ENCODE results near the gene TEX2. TPM values are rescaled to one million over a fixed set of nuclear protein-coding genes. Genes with fewer than 3 reads are reported as not detected.

Gene TEX2
- polyA plus RNA-seq, 1 of the 3 experiments (the other 2 are of a cell fraction), result 24.0 TPM

DNA sequence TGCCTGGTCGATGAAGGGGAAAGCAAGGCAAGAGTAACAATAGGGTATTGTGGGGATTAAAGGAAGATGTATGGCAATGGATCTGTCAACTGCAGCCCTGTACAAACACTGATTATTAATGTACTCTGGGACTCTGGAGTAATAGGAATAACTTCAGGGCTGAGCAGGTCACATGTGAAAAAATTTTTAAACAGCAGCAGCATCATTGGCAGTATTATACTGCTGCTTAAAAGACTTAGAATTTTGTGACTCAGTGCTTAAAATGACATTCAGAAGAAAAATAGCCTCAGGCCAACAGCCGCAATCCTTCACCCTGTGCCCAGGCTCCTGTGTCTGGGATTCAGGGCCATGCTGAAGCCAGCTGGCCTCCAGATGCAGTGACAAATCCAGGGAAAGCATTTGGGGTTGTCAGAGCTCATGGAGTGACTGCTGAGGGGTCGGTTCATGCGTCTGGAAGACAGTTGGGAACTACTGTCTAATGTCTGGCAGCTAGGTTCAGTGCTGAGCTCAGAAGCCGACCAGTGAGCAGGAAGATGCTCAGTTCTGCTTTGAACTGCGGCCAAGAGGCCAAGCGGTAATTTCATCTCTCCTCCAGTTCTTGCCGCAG is 22.2 kb downstream of the TEX2 start (continued):
- TF ChIP-seq TAF1 (IDR thresholded peaks at IDR 0.05; ENCODE audit: borderline replicate concordance, low read depth, low read length) (peak; percentile 40; the same call in 1 of the 2 replicates), NRF1 (IDR thresholded peaks at IDR 0.05; ENCODE audit: low read depth, low read length) (no peak), FOSL2 (IDR thresholded peaks at IDR 0.05; ENCODE audit: borderline replicate concordance, low read depth) (peak; percentile 87), GATA2 (CRISPR knock-in tag; IDR thresholded peaks at IDR 0.05) (peak; percentile 48), EP300 (IDR thresholded peaks at IDR 0.05; ENCODE audit: borderline replicate concordance in 1 of 2, low read depth in 1 of 2, low read length in 1 of 2) (peak; percentile 51 to 91; a peak in 3 of 4 replicates), POLR2AphosphoS5 (IDR thresholded peaks at IDR 0.05; ENCODE audit: low read depth, low read length) (peak; percentile 95), CHD2 (IDR thresholded peaks at IDR 0.05; ENCODE audit: low read length, partially characterized antibody) (peak; percentile 75), TEAD4 (IDR thresholded peaks at IDR 0.05; ENCODE audit: borderline replicate concordance, insufficient read depth) (peak; percentile 82), NFIC (IDR thresholded peaks at IDR 0.05; ENCODE audit: borderline replicate concordance) (peak; percentile 91), RAD21 (IDR thresholded peaks at IDR 0.05; ENCODE audit: low read length) (peak; percentile 46), ELF1 (IDR thresholded peaks at IDR 0.05) (no peak; the same call in 1 of the 2 replicates), EZH2phosphoT487 (IDR thresholded peaks at IDR 0.05; ENCODE audit: borderline replicate concordance, low read depth) (no peak), IRF3 (IDR thresholded peaks at IDR 0.05; ENCODE audit: low read depth, low read length) (no peak), RXRA (IDR thresholded peaks at IDR 0.05; ENCODE audit: borderline replicate concordance, low read depth) (peak; percentile 64; the same call in 1 of the 2 replicates), RFX5 (IDR thresholded peaks at IDR 0.05; ENCODE audit: low read length) (no peak), SMC3 (IDR thresholded peaks at IDR 0.05; ENCODE audit: low read depth, low read length) (peak; percentile 17; the same call in 1 of the 2 replicates), MEF2A (IDR thresholded peaks at IDR 0.05; ENCODE audit: borderline replicate concordance, low read depth) (peak; percentile 42; the same call in 1 of the 2 replicates), YY1 (IDR thresholded peaks at IDR 0.05; ENCODE audit: low read depth) (peak; percentile 60; the same call in 1 of the 2 replicates), USF1 (IDR thresholded peaks at IDR 0.05; ENCODE audit: borderline replicate concordance, low read depth) (no peak; the same call in 1 of the 2 replicates), MXI1 (IDR thresholded peaks at IDR 0.05; ENCODE audit: low read depth, low read length) (peak; percentile 86; the same call in 1 of the 2 replicates), RCOR1 (IDR thresholded peaks at IDR 0.05; ENCODE audit: low read length) (peak; percentile 91; the same call in 1 of the 2 replicates)
- TF ChIP-seq, protein P1, sequence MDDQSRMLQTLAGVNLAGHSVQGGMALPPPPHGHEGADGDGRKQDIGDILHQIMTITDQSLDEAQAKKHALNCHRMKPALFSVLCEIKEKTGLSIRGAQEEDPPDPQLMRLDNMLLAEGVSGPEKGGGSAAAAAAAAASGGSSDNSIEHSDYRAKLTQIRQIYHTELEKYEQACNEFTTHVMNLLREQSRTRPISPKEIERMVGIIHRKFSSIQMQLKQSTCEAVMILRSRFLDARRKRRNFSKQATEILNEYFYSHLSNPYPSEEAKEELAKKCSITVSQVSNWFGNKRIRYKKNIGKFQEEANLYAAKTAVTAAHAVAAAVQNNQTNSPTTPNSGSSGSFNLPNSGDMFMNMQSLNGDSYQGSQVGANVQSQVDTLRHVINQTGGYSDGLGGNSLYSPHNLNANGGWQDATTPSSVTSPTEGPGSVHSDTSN (IDR thresholded peaks at IDR 0.05), result peak; percentile 98
